Left ventricle myocardium inferior (tissue), 1 donor: ENCODE results near the gene TRIM46. TPM values are rescaled to one million over a fixed set of nuclear protein-coding genes. Genes with fewer than 3 reads are reported as not detected.

Experiments used
- DNase-seq: peaks from one replicate; pipeline ENCODE4 v3.0.0-alpha.2; 2020
- H3K27ac ChIP-seq: fragments of 200-600 bp; replicated peaks from 2 replicates; pipeline ENCODE4 v1.8.0; 2021
- H3K27me3 ChIP-seq: fragments of 200-600 bp; 2 replicates; pipeline ENCODE4 v1.8.0; 2021; ENCODE audit warnings: low read depth
- H3K36me3 ChIP-seq: fragments of 200-600 bp; 2 replicates; pipeline ENCODE4 v1.8.0; 2021
- H3K4me1 ChIP-seq: fragments of 200-600 bp; 2 replicates; pipeline ENCODE4 v1.8.0; 2021
- H3K4me3 ChIP-seq: fragments of 200-600 bp; 2 replicates; pipeline ENCODE4 v1.8.0; 2021; ENCODE audit warnings: mild to moderate bottlenecking, moderate library complexity
- H3K9me3 ChIP-seq: fragments of 200-600 bp; replicated peaks from 2 replicates; pipeline ENCODE4 v1.8.0; 2021
- intact Hi-C: fragments of 100-400 bp; cut with micrococcal nuclease; formaldehyde crosslinking; loops from one replicate; pipeline ENCODE4 v1.11.0; 2022
- total RNA-seq: library from RNA; stranded (reverse); fragmentation: NEBNext Ultra II Directional; extraction: Animal tissue kit (Norgen Biotek cat#: 25700); gene quantifications from one replicate; pipeline ENCODE4 v1.2.1, GENCODE V29; 2021
- TF ChIP-seq, protein P1 (sequence below): fragments of 200-600 bp; IDR thresholded peaks from 2 replicates; pipeline ENCODE4 v1.8.0; 2021; ENCODE audit warnings: antibody characterized with exemption, mild to moderate bottlenecking, borderline replicate concordance
- donor health status: DM: no; HTN: yes; CAD: no; lungs with severe emphysema.

The TRIM46 gene
- total RNA-seq, 1 donor from 2014 or later: 0.11 TPM

DNA sequence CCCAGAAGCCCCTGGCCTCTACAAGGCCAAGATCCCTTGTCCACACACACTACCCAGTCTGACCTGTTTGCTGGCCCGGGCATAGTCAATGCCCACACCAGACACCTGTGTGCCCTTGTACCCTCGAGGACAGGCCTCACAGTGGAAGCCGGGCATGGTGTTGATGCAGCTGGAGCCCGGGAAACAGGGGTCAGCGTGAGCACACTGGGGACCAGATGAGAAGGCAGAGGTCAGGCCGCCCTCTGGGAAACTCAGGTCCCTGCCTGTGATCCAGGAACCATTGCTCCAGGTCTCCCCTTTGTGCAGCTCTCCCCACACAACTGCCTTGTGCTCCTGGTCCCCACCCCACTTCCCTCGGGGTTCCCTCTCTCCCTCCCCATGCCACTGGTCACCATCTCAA, 28.5 kb downstream of the TRIM46 start:
- no peaks in the 10 kb centered on the region for H3K27me3 ChIP-seq
- TF ChIP-seq, protein P1, sequence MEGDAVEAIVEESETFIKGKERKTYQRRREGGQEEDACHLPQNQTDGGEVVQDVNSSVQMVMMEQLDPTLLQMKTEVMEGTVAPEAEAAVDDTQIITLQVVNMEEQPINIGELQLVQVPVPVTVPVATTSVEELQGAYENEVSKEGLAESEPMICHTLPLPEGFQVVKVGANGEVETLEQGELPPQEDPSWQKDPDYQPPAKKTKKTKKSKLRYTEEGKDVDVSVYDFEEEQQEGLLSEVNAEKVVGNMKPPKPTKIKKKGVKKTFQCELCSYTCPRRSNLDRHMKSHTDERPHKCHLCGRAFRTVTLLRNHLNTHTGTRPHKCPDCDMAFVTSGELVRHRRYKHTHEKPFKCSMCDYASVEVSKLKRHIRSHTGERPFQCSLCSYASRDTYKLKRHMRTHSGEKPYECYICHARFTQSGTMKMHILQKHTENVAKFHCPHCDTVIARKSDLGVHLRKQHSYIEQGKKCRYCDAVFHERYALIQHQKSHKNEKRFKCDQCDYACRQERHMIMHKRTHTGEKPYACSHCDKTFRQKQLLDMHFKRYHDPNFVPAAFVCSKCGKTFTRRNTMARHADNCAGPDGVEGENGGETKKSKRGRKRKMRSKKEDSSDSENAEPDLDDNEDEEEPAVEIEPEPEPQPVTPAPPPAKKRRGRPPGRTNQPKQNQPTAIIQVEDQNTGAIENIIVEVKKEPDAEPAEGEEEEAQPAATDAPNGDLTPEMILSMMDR: no peak
- H3K4me3 ChIP-seq: no peak overlapping the region
- DNase-seq: no peak
- H3K4me1 ChIP-seq: peaks cover 7% of the 10 kb centered on the region
- no peaks in the 10 kb centered on the region for H3K9me3 ChIP-seq
- no peak overlapping the region for H3K27ac ChIP-seq
- intact Hi-C loops: no loop called here
- no peaks in the 10 kb centered on the region for H3K36me3 ChIP-seq

DNA sequence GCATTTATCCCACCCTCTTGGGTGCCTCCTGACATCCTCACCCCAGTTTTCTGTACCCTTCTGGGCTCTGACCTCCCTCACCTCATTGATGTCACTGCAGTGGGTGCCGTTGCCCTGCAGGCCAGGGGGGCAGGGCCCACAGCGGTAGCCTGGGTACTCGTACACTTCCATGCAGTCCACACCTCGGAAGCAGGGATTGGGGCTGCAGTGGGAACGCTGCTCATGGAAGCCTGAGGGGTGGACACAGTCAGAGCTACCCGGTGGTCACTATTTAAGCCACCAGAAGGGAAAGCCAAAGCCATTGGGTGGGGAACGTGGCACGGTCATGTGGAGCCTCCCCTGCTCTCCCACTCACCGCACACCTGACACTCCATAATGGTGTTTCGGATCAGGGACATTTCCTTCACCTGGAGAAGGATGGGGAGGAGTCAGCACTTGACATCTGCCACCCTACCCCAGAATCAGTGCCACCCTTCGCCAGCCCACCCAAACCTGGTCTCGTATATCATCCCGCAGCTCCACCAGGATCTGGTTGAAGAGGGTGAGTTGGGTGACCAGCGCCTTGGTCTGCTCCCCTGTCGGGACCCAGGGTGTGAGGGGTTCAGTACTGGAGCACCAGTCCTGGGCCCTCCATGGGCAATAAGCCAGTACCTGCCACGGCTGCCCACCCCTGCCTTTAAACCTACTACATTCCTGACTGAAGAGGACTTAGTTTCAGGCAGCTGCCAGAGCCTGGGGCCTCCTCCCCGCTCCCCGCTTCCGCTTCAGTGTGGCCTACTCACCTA, 29.3 kb downstream of the TRIM46 start:
- no peak for DNase-seq
- no peak overlapping the region for H3K27ac ChIP-seq
- intact Hi-C loops: no loop called here
- H3K4me3 ChIP-seq: no peak overlapping the region
- H3K9me3 ChIP-seq: no peaks in the 10 kb centered on the region
- no peaks in the 10 kb centered on the region for H3K36me3 ChIP-seq
- H3K27me3 ChIP-seq: no peaks in the 10 kb centered on the region
- TF ChIP-seq, protein P1: no peak
- H3K4me1 ChIP-seq: peaks cover 14% of the 10 kb centered on the region

DNA sequence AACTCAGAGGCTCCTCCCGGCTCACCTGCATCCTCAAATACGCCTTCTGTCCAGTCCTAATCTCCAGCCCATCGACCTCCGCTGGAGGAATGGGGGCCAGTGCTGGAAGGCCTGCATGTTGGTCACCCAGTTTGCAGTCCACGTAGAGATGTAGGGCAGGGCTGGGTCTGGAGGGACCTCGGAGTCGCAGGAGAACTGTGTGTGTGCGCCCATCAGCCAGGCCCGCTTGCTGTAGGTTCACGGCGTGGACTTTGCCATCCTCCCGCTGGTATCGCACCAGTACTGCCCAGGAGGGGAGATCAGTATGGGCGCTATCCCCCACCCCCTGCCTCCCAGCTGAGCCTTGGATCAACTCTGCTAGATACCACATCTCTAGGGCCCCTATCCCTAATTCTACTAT, 31.4 kb downstream of the TRIM46 start:
- DNase-seq: no peak
- TF ChIP-seq, protein P1: no peak
- Histone ChIP-seq H3K4me3 (no peak overlapping the region), H3K27ac (no peak overlapping the region), H3K9me3 (no peaks in the 10 kb centered on the region), H3K36me3 (no peaks in the 10 kb centered on the region), H3K27me3 (no peaks in the 10 kb centered on the region), H3K4me1 (peaks cover 31% of the 10 kb centered on the region)
- intact Hi-C loops: no loop called here

DNA sequence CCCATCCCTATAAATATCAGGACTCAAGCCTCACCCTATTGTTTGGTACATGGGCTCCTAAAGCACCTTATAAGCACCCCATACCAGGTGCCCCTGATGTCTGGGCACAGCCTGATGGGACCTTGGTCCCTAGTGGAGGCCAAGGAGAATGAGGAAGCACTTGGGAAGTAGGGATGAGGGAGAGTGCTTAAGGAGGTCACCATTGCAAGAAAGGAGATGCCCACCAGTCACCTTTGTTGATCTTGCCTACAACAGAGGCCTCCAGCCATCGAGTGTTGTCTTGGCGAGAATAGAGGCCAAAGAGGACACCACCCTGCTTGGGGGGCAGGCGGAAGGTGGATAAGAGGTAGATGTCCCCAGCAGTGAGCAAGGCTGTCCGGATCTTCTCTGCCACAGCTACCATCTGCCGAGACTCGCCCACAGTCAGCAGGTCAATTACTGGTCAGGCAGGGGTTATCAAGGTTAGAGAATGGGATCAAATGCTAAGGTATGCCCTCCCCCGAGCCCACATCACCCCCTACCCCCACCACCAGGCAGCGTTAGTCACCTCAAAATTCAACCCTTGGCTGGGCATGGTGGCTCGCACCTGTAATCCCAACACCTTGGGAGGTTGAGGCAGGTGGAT, 32.4 kb downstream of the TRIM46 start:
- DNase-seq: no peak
- Histone ChIP-seq H3K4me3 (no peak overlapping the region), H3K9me3 (no peaks in the 10 kb centered on the region), H3K4me1 (peaks cover 39% of the 10 kb centered on the region), H3K27me3 (no peaks in the 10 kb centered on the region), H3K27ac (no peak overlapping the region), H3K36me3 (peaks cover 2% of the 10 kb centered on the region)
- intact Hi-C loops: no loop called here
- TF ChIP-seq, protein P1: no peak

DNA sequence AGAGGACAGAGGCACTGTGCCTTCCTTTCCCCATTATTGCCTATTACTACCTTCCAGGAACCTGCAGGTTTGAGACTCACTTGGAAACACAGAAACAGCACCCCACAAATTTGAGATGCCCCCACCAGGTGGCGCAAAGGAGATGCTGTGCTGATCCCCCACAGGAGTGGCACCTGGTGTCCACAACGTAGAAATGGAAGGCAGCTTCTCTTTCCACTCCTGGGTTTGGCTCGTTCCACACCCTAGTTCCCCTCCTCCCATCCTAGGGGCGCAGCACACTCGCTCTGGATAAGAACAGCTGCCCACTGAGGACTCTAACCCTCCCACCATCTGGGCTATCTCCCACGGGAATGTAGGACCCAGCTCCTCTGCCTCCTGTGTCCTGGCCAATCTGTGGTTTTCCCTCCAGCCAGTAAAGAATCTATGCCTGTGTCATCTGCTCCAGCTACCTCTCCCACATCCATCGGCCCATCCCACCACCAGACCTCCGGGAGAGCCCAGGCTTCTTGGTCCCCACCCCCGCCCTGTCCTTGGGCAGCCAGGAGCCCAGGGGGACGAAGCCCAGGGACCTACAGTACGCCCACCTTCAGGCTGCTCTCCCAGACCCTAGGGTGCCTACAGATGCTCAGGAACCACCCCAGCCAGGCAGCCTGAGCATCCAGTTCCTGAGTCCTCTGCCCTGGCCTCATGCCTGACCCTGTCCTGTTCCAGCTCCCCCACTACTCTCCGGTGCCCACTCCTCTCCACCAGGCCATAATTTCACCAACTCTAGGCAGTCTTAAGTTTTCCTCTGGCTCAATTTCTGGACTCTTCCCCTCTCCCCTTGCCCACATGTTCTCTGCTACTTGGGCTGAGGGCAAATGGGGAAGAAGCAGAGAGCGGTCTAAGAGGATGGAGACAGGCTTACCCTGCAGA, 33.5 kb downstream of the TRIM46 start:
- peaks cover 4% of the 10 kb centered on the region for H3K36me3 ChIP-seq
- H3K4me3 ChIP-seq: peak overlapping the region; percentile 95
- TF ChIP-seq, protein P1: peak; percentile 84
- H3K4me1 ChIP-seq: peaks cover 39% of the 10 kb centered on the region
- intact Hi-C loops: no loop called here
- H3K9me3 ChIP-seq: no peaks in the 10 kb centered on the region
- DNase-seq: peak; percentile 84
- peak overlapping the region; percentile 99 for H3K27ac ChIP-seq
- H3K27me3 ChIP-seq: no peaks in the 10 kb centered on the region
